Measurements from ENCODE around the gene FBXO44. TPM values are rescaled to one million over a fixed set of nuclear protein-coding genes. Genes with fewer than 3 reads are reported as not detected.
A peak's percentile ranks its signal among the peaks of the same experiment; 100 is the strongest.

FBXO44 gene
- total and polyA plus RNA-seq, 10 of the 15 experiments (the other 5 are each of a cell fraction or from before 2014, with no cell fraction given), result 0.77 to 22.4 (median 8.2) TPM

DNA sequence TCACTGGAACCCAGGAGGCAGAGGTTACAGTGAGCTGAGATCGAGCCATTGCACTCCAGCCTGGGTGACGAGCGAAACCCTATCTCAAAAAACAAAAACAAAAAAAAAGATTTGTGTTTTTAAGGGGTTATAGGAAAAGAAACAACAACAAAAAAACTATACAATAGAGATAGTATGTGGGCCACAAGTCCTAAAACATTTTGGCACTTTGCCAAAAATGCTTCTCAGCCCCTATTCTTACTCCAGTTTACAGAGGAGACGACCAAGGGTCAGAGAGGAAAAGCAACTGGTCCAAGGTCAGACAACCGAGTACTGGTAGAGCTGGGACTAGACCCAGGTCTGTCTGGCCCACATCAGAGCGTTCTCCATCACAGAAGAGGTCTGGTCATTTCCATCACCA, 3.0 kb downstream of the FBXO44 start:
- ChIA-PET RAD21 (ENCODE audit: unreplicated experiment) (no interaction called here), SMC1A (ENCODE audit: uncharacterized antibody, unreplicated experiment) (interaction anchor here (0.7 kb wide), 1 partner anchor 12 kb away, joined by 3 read pairs; no protein-coding TSS in a partner anchor), POLR2A (no interaction called here), CTCF (interaction anchor here (0.8 to 2.5 kb wide), 2 partner anchors 62 to 65 kb away, joined by 3 to 9 read pairs; no protein-coding TSS in a partner anchor)
- FAIRE-seq (no peak), ATAC-seq (no peak), DNase-seq (ENCODE audit: low read depth, low spot score) (no peak)
- H3K4me1 ChIP-seq (ENCODE audit: control insufficient read depth, insufficient read depth, low read length), result peaks cover 5% of the 10 kb centered on the region
- no TSS peak for BruUV-seq (replicated peaks)
- peaks cover 0 to 5% of the 10 kb centered on the region in 2 experiments; a peak in 1 of 4 replicates for H3K36me3 ChIP-seq (ENCODE audit: control insufficient read depth in 2 of 2, insufficient read depth in 2 of 2, low read length in 1 of 2)
- in situ Hi-C loops (cut with MboI), result loop anchor here (5.0 kb wide), 1 partner anchor 60 kb away; no protein-coding TSS in a partner anchor
- no peak overlapping the region for H3K9ac ChIP-seq (ENCODE audit: control insufficient read depth, insufficient read depth, low read length)
- WGBS (ENCODE audit: insufficient coverage, insufficient replicate concordance, low lambda C conversion rate, missing lambda C conversion rate), result 85% methylated on average over 6 of the region's 6 CpGs
- H3K79me2 ChIP-seq (ENCODE audit: control insufficient read depth, insufficient read depth, low read length), result no peaks in the 10 kb centered on the region
- no peaks in the 10 kb centered on the region for H3K27me3 ChIP-seq (replicated peaks in 1 of 2; ENCODE audit: control insufficient read depth in 2 of 2, insufficient read depth in 2 of 2, low read length in 1 of 2)
- no peaks in the 10 kb centered on the region for H3K9me3 ChIP-seq (replicated peaks; ENCODE audit: control insufficient read depth, insufficient read depth, low read length)
- H2AFZ ChIP-seq (ENCODE audit: control insufficient read depth, low read depth, low read length), result no peak overlapping the region
- H3K27ac ChIP-seq (ENCODE audit: control insufficient read depth, insufficient read depth), result no peak overlapping the region
- no peaks in the 10 kb centered on the region for H4K20me1 ChIP-seq (ENCODE audit: control insufficient read depth, insufficient read depth)
- H3K4me3 ChIP-seq, result no peak overlapping the region
- no peak for TF ChIP-seq ASH2L (IDR thresholded peaks at IDR 0.05; ENCODE audit: borderline replicate concordance, low read depth)
- TF ChIP-seq POLR2AphosphoS5 (IDR thresholded peaks at IDR 0.05; ENCODE audit: low read length), result 0 out of 2 replicates have a peak, but pooled peaks have one; percentile 29
- TF ChIP-seq RAD21 (IDR thresholded peaks at IDR 0.05; ENCODE audit: insufficient read depth, low read depth, low read length), result no peak
- TF ChIP-seq, protein P1, sequence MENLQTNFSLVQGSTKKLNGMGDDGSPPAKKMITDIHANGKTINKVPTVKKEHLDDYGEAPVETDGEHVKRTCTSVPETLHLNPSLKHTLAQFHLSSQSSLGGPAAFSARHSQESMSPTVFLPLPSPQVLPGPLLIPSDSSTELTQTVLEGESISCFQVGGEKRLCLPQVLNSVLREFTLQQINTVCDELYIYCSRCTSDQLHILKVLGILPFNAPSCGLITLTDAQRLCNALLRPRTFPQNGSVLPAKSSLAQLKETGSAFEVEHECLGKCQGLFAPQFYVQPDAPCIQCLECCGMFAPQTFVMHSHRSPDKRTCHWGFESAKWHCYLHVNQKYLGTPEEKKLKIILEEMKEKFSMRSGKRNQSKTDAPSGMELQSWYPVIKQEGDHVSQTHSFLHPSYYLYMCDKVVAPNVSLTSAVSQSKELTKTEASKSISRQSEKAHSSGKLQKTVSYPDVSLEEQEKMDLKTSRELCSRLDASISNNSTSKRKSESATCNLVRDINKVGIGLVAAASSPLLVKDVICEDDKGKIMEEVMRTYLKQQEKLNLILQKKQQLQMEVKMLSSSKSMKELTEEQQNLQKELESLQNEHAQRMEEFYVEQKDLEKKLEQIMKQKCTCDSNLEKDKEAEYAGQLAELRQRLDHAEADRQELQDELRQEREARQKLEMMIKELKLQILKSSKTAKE (IDR thresholded peaks at IDR 0.05; ENCODE audit: low read depth, poor library complexity, severe bottlenecking), result peak; percentile 62
- peak; percentile 86 for TF ChIP-seq SMAD1 (IDR thresholded peaks at IDR 0.05; ENCODE audit: low read depth, partially characterized antibody)
- no peak for TF ChIP-seq EP300 (IDR thresholded peaks at IDR 0.05; ENCODE audit: borderline replicate concordance in 1 of 2, control insufficient read depth in 1 of 2, low read depth in 2 of 2, low read length in 2 of 2)
- no peak for TF ChIP-seq RELA (IDR thresholded peaks at IDR 0.05; ENCODE audit: borderline replicate concordance, partially characterized antibody)
- no peak for TF ChIP-seq JUND (IDR thresholded peaks at IDR 0.05; ENCODE audit: low read depth, low read length)
- intact Hi-C loops (cut with micrococcal nuclease; ENCODE audit: unreplicated experiment), result no loop called here
- H3K4me2 ChIP-seq (ENCODE audit: control insufficient read depth, insufficient read depth), result no peak overlapping the region

All from GM12878 (cell line).